A549 treated with Hydrocortisone at 1 μM for 4 hours (cell line): ENCODE results near the gene REG1B. TPM values are rescaled to one million over a fixed set of nuclear protein-coding genes. Genes with fewer than 3 reads are reported as not detected.

Experiments used
- total RNA-seq: library from RNA; stranded (reverse); fragments of 200-300 nt; extraction: Qiagen RNA extraction; gene quantifications from 5 replicates; pipeline ENCODE4 v1.2.3, GENCODE V29; 2022

Gene REG1B, protein sequence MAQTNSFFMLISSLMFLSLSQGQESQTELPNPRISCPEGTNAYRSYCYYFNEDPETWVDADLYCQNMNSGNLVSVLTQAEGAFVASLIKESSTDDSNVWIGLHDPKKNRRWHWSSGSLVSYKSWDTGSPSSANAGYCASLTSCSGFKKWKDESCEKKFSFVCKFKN
- total RNA-seq = not detected in 5 replicates

DNA sequence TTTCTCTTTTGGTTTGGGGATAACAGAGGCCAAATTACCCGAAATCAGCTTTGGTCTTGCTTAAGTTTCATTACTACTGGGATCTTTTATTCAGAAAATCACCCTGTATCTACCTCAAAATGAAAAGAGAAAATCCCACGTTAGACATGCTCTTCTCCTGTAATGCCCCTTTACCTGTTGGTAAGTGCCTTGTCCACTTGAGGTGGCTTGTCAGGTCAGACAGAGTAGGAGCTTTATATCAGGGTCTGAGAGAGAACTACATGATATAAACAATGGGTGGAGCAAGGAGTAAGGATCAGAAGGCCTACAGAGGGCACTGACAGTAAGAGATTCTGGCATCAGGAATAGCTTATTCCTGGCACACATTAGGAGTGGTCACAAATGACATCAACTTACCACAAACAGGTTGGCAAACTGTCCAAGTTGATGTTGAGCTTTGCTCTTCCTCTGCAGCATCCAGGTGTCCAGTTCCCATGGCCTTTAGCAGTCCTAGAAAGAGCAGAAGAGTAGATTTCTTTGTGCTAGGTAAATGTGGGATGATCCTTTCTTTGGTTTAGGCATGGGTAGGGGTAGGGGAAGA is at the start of gene REG1B:
REG1B (minus strand) TSS at position 209 of the 580 bp plus-strand sequence. CDS start 381 bp downstream, outside the sequence.

GRCh38 chr2:79120194-79120713 is 32.5 kb upstream of the REG1B start, which contains the start of gene REG1A:
Gene REG1A, plus strand, starts transcription at chr2:79120488. Its CDS starts 374 bp downstream, at chr2:79120862.

Other genes with a start within 250 kb of the REG1B start
- gene REG3G, start 62.3 kb downstream of the REG1B start, total RNA-seq = not detected in 5 replicates
- gene REG1A, start 32.5 kb upstream of the REG1B start, total RNA-seq = not detected in 5 replicates
- gene REG3A, start 71.8 kb upstream of the REG1B start, total RNA-seq = not detected in 5 replicates